ENCODE measurements around the gene BRD7. TPM values are rescaled to one million over a fixed set of nuclear protein-coding genes. Genes with fewer than 3 reads are reported as not detected.

BRD7 gene
- total RNA-seq, 3 donors from 2014 or later: 50.8 to 79.6 (median 56.1) TPM

GRCh38 chr16:50381679-50382440 is 13.1 kb upstream of the BRD7 start:
- ATAC-seq: no peak
- TF ChIP-seq, protein P1, sequence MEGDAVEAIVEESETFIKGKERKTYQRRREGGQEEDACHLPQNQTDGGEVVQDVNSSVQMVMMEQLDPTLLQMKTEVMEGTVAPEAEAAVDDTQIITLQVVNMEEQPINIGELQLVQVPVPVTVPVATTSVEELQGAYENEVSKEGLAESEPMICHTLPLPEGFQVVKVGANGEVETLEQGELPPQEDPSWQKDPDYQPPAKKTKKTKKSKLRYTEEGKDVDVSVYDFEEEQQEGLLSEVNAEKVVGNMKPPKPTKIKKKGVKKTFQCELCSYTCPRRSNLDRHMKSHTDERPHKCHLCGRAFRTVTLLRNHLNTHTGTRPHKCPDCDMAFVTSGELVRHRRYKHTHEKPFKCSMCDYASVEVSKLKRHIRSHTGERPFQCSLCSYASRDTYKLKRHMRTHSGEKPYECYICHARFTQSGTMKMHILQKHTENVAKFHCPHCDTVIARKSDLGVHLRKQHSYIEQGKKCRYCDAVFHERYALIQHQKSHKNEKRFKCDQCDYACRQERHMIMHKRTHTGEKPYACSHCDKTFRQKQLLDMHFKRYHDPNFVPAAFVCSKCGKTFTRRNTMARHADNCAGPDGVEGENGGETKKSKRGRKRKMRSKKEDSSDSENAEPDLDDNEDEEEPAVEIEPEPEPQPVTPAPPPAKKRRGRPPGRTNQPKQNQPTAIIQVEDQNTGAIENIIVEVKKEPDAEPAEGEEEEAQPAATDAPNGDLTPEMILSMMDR (IDR thresholded peaks at IDR 0.05): no peak
- intact Hi-C loops (cut with DNase I, micrococcal nuclease): no loop called here

GRCh38 chr16:50378417-50378816 is 9.6 kb upstream of the BRD7 start:
- intact Hi-C loops (cut with DNase I, micrococcal nuclease): loop anchor here (10.0 kb wide), 1 partner anchor 286 kb away; no protein-coding TSS in a partner anchor
- Histone ChIP-seq H3K4me3 (no peak overlapping the region), H3K4me1 (ENCODE audit: low read depth) (no peaks in the 10 kb centered on the region), H3K9me3 (no peaks in the 10 kb centered on the region), H3K36me3 (ENCODE audit: low read depth) (no peaks in the 10 kb centered on the region)
- DNase-seq (no peak), ATAC-seq (no peak)
- TF ChIP-seq, protein P1 (IDR thresholded peaks at IDR 0.05): no peak

More at GRCh38 chr16:50381679-50382440, 13.1 kb upstream of the BRD7 start:
- Histone ChIP-seq H3K36me3 (ENCODE audit: low read depth) (no peaks in the 10 kb centered on the region), H3K9me3 (no peaks in the 10 kb centered on the region), H3K4me3 (no peak overlapping the region), H3K4me1 (ENCODE audit: low read depth) (no peaks in the 10 kb centered on the region)
- no peak for DNase-seq

GRCh38 chr16:50377001-50377400 is 8.2 kb upstream of the BRD7 start:
- ATAC-seq: no peak
- TF ChIP-seq, protein P1 (IDR thresholded peaks at IDR 0.05): no peak
- no peaks in the 10 kb centered on the region for H3K36me3 ChIP-seq (ENCODE audit: low read depth)
- DNase-seq: no peak
- H3K4me3 ChIP-seq: no peak overlapping the region
- no peaks in the 10 kb centered on the region for H3K4me1 ChIP-seq (ENCODE audit: low read depth)
- intact Hi-C loops (cut with DNase I, micrococcal nuclease): loop anchor here (10.0 kb wide), 1 partner anchor 288 kb away; no protein-coding TSS in a partner anchor
- no peaks in the 10 kb centered on the region for H3K9me3 ChIP-seq

- H3K36me3 ChIP-seq (ENCODE audit: low read depth): no peaks in the 10 kb centered on the region
- no peak for ATAC-seq
- H3K4me3 ChIP-seq: no peak overlapping the region
- TF ChIP-seq, protein P1 (IDR thresholded peaks at IDR 0.05): no peak
- no peaks in the 10 kb centered on the region for H3K9me3 ChIP-seq
- intact Hi-C loops (cut with DNase I, micrococcal nuclease): loop anchor here (10.0 kb wide), 1 partner anchor 291 kb away; no protein-coding TSS in a partner anchor
- DNase-seq: no peak
- H3K4me1 ChIP-seq (ENCODE audit: low read depth): no peaks in the 10 kb centered on the region
Measured at GRCh38 chr16:50373780-50374179, 5.0 kb upstream of the BRD7 start.

- Histone ChIP-seq H3K4me3 (no peak overlapping the region), H3K9me3 (no peaks in the 10 kb centered on the region), H3K36me3 (ENCODE audit: low read depth) (no peaks in the 10 kb centered on the region), H3K4me1 (ENCODE audit: low read depth) (no peaks in the 10 kb centered on the region)
- intact Hi-C loops (cut with DNase I, micrococcal nuclease): loop anchor here (10.0 kb wide), 1 partner anchor 291 kb away; no protein-coding TSS in a partner anchor
- DNase-seq: no peak
- no peak for ATAC-seq
- TF ChIP-seq, protein P1 (IDR thresholded peaks at IDR 0.05): no peak
Measured at GRCh38 chr16:50373345-50373701, 4.5 kb upstream of the BRD7 start.
